Amniotic epithelial cell (primary cell): ENCODE measurements around the gene PYHIN1.
"Not testable (repeated sequence)": the region's sequence is repeated elsewhere in the genome, so short reads cannot be mapped to it uniquely, and the experiment has no call there.

Source experiments
- DNase-seq: peaks from one replicate; pipeline ENCODE4 v3.0.0-alpha.2; 2010; ENCODE audit warnings: low read depth

Gene PYHIN1

GRCh38 chr1:158979229-158979628 is 47.9 kb downstream of the PYHIN1 start:
- DNase-seq, result peak; percentile 13

- DNase-seq, result no peak
Measured at GRCh38 chr1:158983235-158983634, 51.9 kb downstream of the PYHIN1 start.

- DNase-seq, result no peak
Measured at GRCh38 chr1:158984386-158984785, 53.0 kb downstream of the PYHIN1 start.

- DNase-seq, result peak; percentile 63
Measured at GRCh38 chr1:158989424-158989823, 58.1 kb downstream of the PYHIN1 start.

- DNase-seq, result no peak
Measured at GRCh38 chr1:158992787-158993312, 61.5 kb downstream of the PYHIN1 start.

- no peak for DNase-seq
Measured at GRCh38 chr1:158996998-158997397, 65.6 kb downstream of the PYHIN1 start.

- DNase-seq, result no peak
Measured at GRCh38 chr1:158998037-158998780, 66.9 kb downstream of the PYHIN1 start.

GRCh38 chr1:158998781-158999161 is 67.4 kb downstream of the PYHIN1 start:
- DNase-seq, result peak; percentile 53

- peak; percentile 96 for DNase-seq
Measured at GRCh38 chr1:158999316-159000069, 68.1 kb downstream of the PYHIN1 start.

- DNase-seq, result no peak
Measured at GRCh38 chr1:159000070-159000409, 68.7 kb downstream of the PYHIN1 start.

GRCh38 chr1:159000625-159001024 is 69.3 kb downstream of the PYHIN1 start:
- peak; percentile 91 for DNase-seq

- peak; percentile 48 for DNase-seq
Measured at GRCh38 chr1:159005161-159005560, 73.8 kb downstream of the PYHIN1 start.

GRCh38 chr1:159005676-159006075 is 74.3 kb downstream of the PYHIN1 start:
- DNase-seq, result peak; percentile 28

- not testable (repeated sequence) for DNase-seq
Measured at GRCh38 chr1:159006210-159006807, 75.0 kb downstream of the PYHIN1 start.

- no peak for DNase-seq
Measured at GRCh38 chr1:159007726-159008125, 76.4 kb downstream of the PYHIN1 start.

- DNase-seq, result peak; percentile 65
Measured at GRCh38 chr1:159008744-159009188, 77.4 kb downstream of the PYHIN1 start.

GRCh38 chr1:159009287-159009686 is 77.9 kb downstream of the PYHIN1 start:
- DNase-seq, result no peak

- peak; percentile 99 for DNase-seq
Measured at GRCh38 chr1:159009704-159010361, 78.5 kb downstream of the PYHIN1 start, which contains the start of gene IFI16. TSS of gene IFI16 (plus strand) at chr1:159009907. CDS start at chr1:159014681, 4,774 bp downstream.

- peak; percentile 20 for DNase-seq
Measured at GRCh38 chr1:159010391-159010790, 79.0 kb downstream of the PYHIN1 start.

GRCh38 chr1:159011001-159011400 is 79.6 kb downstream of the PYHIN1 start:
- DNase-seq, result not testable (repeated sequence)

- DNase-seq, result no peak
Measured at GRCh38 chr1:159011751-159012150, 80.4 kb downstream of the PYHIN1 start.

GRCh38 chr1:159012495-159012894 is 81.1 kb downstream of the PYHIN1 start:
- no peak for DNase-seq
